ENCODE data around the gene PTPN4.

- TF ChIP-seq CTCF (conservative IDR thresholded peaks at IDR 0.05; ENCODE audit: low read depth, low read length), result no peak
- TF ChIP-seq EZH2 (IDR thresholded peaks at IDR 0.05; ENCODE audit: borderline replicate concordance, low read depth, low read length, poor library complexity, severe bottlenecking), result no peak
Measured at GRCh38 chr2:119721904-119722303, 37.8 kb upstream of the PTPN4 start.

Data from A673 (cell line).